Measurements from ENCODE around the gene GSK3A.

GRCh38 chr19:42188665-42189064 is 53.7 kb downstream of the GSK3A start:
- TF ChIP-seq, protein P1, sequence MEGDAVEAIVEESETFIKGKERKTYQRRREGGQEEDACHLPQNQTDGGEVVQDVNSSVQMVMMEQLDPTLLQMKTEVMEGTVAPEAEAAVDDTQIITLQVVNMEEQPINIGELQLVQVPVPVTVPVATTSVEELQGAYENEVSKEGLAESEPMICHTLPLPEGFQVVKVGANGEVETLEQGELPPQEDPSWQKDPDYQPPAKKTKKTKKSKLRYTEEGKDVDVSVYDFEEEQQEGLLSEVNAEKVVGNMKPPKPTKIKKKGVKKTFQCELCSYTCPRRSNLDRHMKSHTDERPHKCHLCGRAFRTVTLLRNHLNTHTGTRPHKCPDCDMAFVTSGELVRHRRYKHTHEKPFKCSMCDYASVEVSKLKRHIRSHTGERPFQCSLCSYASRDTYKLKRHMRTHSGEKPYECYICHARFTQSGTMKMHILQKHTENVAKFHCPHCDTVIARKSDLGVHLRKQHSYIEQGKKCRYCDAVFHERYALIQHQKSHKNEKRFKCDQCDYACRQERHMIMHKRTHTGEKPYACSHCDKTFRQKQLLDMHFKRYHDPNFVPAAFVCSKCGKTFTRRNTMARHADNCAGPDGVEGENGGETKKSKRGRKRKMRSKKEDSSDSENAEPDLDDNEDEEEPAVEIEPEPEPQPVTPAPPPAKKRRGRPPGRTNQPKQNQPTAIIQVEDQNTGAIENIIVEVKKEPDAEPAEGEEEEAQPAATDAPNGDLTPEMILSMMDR (IDR thresholded peaks at IDR 0.05; ENCODE audit: low read depth, low read length) = no peak
- TF ChIP-seq EZH2phosphoT487 (IDR thresholded peaks at IDR 0.05; ENCODE audit: low read depth) = no peak
